Kidney epithelial cell (primary cell): Measurements from ENCODE around the gene SEMA5B. TPM values are rescaled to one million over a fixed set of nuclear protein-coding genes. Genes with fewer than 3 reads are reported as not detected.

Experiments used
- DNase-seq: peaks from one replicate; pipeline ENCODE4 v3.0.0-alpha.2; 2010; ENCODE audit warnings: low read depth
- H3K27me3 ChIP-seq: 2 replicates; pipeline ENCODE4 v1.6.0; 2011; ENCODE audit warnings: low read length; ENCODE audit not compliant: control insufficient read depth, insufficient read depth
- H3K36me3 ChIP-seq: 2 replicates; pipeline ENCODE4 v1.5.1; 2011; ENCODE audit warnings: low read length; ENCODE audit not compliant: control insufficient read depth, insufficient read depth
- H3K4me3 ChIP-seq: 2 replicates; pipeline ENCODE4 v1.5.1; 2011; ENCODE audit warnings: low read depth, mild to moderate bottlenecking, control low read depth, low read length
- total RNA-seq: library from RNA; depleted of rRNA; stranded (reverse); fragments of >200 nt; gene quantifications from 2 replicates; pipeline ENCODE4 v1.2.3, GENCODE V29; 2015
- TF ChIP-seq, protein P1 (sequence below): IDR thresholded peaks from 2 replicates; pipeline ENCODE4 v1.5.1; 2011; ENCODE audit warnings: mild to moderate bottlenecking, moderate library complexity, low read length, control low read depth, inconsistent platforms; ENCODE audit not compliant: insufficient read depth, poor library complexity, severe bottlenecking

The SEMA5B gene
- total RNA-seq, 1 donor from 2014 or later = not detected

DNA sequence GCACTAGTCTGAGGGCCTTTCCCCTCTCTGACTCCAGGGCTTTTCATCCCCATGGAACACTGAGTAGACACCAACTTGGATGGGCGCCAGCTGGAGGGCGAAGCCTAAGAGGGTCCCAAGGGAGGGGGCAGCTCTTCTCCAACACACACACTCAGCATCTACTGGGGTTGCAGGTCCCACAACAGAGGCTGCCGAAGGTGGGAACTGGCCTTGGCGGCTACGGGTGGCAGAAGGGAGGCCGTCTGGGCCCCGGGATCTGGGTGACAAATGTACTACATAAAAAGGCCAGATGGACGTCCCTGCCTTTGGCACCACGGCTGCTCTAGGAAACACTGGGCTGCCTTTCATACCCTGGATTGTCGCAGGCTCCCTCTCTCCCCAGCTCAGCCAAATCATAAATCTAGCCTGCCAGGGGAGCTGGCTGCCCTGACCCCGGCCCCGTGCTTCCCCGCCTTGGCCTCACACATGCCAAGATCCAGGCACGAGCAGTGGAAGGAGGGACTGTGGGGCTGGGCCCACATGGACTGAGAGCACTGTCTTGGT lies 31.5 kb downstream of the SEMA5B start:
- Histone ChIP-seq H3K4me3 (no peak overlapping the region), H3K27me3 (peaks cover 41% of the 10 kb centered on the region), H3K36me3 (no peaks in the 10 kb centered on the region)
- DNase-seq = no peak
- TF ChIP-seq, protein P1, sequence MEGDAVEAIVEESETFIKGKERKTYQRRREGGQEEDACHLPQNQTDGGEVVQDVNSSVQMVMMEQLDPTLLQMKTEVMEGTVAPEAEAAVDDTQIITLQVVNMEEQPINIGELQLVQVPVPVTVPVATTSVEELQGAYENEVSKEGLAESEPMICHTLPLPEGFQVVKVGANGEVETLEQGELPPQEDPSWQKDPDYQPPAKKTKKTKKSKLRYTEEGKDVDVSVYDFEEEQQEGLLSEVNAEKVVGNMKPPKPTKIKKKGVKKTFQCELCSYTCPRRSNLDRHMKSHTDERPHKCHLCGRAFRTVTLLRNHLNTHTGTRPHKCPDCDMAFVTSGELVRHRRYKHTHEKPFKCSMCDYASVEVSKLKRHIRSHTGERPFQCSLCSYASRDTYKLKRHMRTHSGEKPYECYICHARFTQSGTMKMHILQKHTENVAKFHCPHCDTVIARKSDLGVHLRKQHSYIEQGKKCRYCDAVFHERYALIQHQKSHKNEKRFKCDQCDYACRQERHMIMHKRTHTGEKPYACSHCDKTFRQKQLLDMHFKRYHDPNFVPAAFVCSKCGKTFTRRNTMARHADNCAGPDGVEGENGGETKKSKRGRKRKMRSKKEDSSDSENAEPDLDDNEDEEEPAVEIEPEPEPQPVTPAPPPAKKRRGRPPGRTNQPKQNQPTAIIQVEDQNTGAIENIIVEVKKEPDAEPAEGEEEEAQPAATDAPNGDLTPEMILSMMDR = no peak

DNA sequence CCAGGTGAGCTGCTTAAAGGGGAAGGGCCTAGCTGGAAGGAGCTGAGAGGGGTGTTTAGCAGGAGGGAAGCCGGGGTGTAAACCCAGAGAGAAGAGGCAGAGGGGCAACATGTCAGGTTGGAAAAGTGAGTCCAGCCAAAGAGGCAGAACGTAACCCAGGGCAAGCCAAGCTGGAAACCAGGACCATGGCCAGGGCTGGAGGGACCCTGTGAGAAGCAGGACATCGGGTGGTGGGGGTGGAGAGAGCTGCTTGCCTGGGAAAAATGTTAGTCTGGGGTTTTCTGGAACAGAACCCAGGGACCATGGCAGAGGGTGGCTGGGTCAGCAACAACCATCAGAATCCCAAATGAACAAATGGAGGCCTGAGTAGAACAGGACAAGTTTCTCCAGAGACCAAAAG lies 32.6 kb downstream of the SEMA5B start:
- no peaks in the 10 kb centered on the region for H3K36me3 ChIP-seq
- DNase-seq = no peak
- peaks cover 52% of the 10 kb centered on the region for H3K27me3 ChIP-seq
- H3K4me3 ChIP-seq = no peak overlapping the region
- TF ChIP-seq, protein P1 = no peak

DNA sequence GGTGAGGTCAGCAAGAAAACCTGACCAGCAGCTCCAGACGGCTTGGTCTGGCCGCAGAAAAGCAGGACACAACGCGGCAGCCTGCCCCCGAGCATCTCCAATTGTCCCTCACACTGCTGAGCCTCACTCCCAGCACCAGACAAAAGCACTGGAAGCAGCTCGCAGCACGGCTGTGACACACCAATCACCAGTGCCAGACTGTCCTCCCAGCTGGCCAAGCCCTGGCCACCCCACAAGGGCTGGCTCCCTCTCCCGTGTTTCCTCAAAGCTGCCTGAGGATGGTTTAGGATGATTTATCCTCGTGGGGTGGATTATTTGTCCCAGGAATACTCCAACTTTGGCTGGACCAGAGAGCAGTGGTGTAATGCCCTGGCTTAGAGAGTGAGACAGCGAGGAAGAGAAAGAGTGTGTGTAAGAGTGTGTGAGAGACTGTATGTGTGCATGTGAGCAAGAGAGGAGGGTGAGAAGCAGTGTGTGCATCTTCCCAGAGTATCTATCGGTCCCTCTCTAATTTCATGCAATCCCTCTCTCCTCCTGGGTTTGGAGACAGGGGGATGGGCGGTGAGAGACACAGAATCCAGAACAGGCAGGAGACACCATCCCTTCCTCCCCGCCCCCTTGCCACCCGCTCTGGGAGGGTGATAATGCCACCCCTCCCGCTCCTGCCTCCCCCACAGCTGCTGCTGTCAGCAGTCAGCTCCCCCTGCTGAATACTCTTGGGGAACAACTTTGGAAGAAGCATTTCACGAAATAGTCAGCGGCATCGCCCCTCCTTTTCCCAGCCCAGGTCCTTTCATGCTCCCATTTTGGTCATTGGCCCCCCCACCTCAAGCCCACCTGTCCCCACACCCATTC lies 34.2 kb downstream of the SEMA5B start:
- Histone ChIP-seq H3K27me3 (peaks cover 68% of the 10 kb centered on the region), H3K4me3 (no peak overlapping the region), H3K36me3 (no peaks in the 10 kb centered on the region)
- DNase-seq = no peak
- TF ChIP-seq, protein P1 = no peak

DNA sequence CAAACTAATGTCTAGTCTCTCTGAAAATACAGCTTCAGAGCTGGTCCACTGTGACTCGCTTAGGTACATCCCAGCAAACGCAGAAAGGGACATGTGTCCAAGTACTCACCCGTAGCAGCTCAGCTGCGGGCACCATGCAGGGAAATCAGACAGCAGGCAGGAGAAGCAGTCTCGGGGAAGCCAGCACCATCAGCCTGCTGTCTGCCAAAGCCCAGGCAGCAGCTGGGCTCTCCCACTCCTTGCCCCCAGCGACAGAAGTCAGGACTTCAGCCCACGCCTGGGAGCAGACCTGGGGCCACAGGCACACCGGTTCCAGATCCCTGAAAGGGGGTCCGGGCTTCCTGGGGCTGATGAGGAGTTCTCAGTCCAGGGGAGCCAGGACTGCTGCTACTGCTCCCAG lies 34.9 kb downstream of the SEMA5B start:
- no peak for DNase-seq
- H3K27me3 ChIP-seq = peaks cover 73% of the 10 kb centered on the region
- H3K4me3 ChIP-seq = no peak overlapping the region
- no peaks in the 10 kb centered on the region for H3K36me3 ChIP-seq
- TF ChIP-seq, protein P1 = no peak

DNA sequence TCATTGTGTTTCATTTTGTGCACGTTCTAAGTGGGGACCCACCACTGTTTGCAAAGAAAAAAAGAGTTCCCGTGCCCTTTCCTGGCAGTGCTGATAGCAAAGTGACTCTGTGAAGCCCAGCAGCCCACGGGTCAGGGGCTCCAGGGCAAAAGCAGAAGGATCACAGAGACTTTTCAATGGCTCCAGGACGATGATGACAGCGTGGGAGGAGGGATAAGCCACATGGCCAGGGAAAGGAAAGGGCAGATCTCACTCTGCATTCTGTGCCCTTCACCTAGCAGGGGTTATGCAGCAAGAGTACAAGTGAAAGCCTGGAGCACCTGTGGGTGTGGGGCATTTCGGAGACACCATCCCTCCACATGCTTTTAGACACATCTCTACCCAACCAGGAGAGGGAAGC lies 35.4 kb downstream of the SEMA5B start:
- H3K4me3 ChIP-seq = no peak overlapping the region
- H3K36me3 ChIP-seq = no peaks in the 10 kb centered on the region
- H3K27me3 ChIP-seq = peaks cover 74% of the 10 kb centered on the region
- no peak for DNase-seq
- TF ChIP-seq, protein P1 = no peak
